Loucy (cell line): Measurements from ENCODE around the gene ZDHHC11.

ENCODE experiments used
- H2AFZ ChIP-seq: fragments of 200-600 bp; sonication (generic); 2 replicates; pipeline ENCODE4 v1.6.0; 2016; ENCODE audit warnings: antibody characterized with exemption, mild to moderate bottlenecking, low read length, moderate library complexity
- H3F3A ChIP-seq: fragments of 200-600 bp; 2 replicates; pipeline ENCODE4 v1.6.0; 2016; ENCODE audit warnings: antibody characterized with exemption, low read depth, mild to moderate bottlenecking
- H3K27me3 ChIP-seq: fragments of 200-600 bp; sonication (generic); 2 replicates; pipeline ENCODE4 v1.6.1; 2014; ENCODE audit warnings: low read length, mild to moderate bottlenecking; ENCODE audit not compliant: insufficient read depth, poor library complexity, severe bottlenecking
- H3K36me3 ChIP-seq: fragments of 200-600 bp; sonication (generic); 2 replicates; pipeline ENCODE4 v1.6.1; 2016; ENCODE audit warnings: low read length; ENCODE audit not compliant: insufficient read depth
- H3K4me1 ChIP-seq: fragments of 200-600 bp; sonication (generic); 2 replicates; pipeline ENCODE4 v1.5.1; 2014; ENCODE audit warnings: low read length, mild to moderate bottlenecking; ENCODE audit not compliant: insufficient read depth, poor library complexity, severe bottlenecking
- H3K4me2 ChIP-seq: fragments of 200-600 bp; sonication (generic); 2 replicates; pipeline ENCODE4 v1.6.0; 2014; ENCODE audit warnings: antibody characterized with exemption, low read length, low read depth, mild to moderate bottlenecking; ENCODE audit not compliant: poor library complexity, severe bottlenecking
- H3K4me3 ChIP-seq: fragments of 200-600 bp; sonication (generic); 2 replicates; pipeline ENCODE4 v1.5.1; 2014; ENCODE audit warnings: low read length, mild to moderate bottlenecking, mixed read lengths; ENCODE audit not compliant: poor library complexity, severe bottlenecking
- H3K79me2 ChIP-seq: fragments of 200-600 bp; sonication (generic); 2 replicates; pipeline ENCODE4 v1.6.1; 2014; ENCODE audit warnings: low read length; ENCODE audit not compliant: insufficient read depth
- H3K9ac ChIP-seq: fragments of 200-600 bp; sonication (generic); 2 replicates; pipeline ENCODE4 v1.6.0; 2014; ENCODE audit warnings: mild to moderate bottlenecking, low read depth, low read length, moderate library complexity; ENCODE audit not compliant: poor library complexity, severe bottlenecking
- H3K9me2 ChIP-seq: fragments of 200-600 bp; sonication (generic); replicated peaks from 2 replicates; pipeline ENCODE4 v1.6.1; 2016; ENCODE audit warnings: low read depth, low read length, mixed read lengths
- H3K9me3 ChIP-seq: fragments of 200-600 bp; sonication (generic); 2 replicates; pipeline ENCODE4 v1.6.1; 2014; ENCODE audit warnings: mild to moderate bottlenecking, antibody characterized with exemption, low read length, low read depth; ENCODE audit not compliant: insufficient read depth
- H4K20me1 ChIP-seq: fragments of 200-600 bp; sonication (generic); 2 replicates; pipeline ENCODE4 v1.6.0; 2014; ENCODE audit warnings: antibody characterized with exemption, low read length, mild to moderate bottlenecking; ENCODE audit not compliant: insufficient read depth, poor library complexity, severe bottlenecking
- EZH2phosphoT487 ChIP-seq: fragments of 200-600 bp; IDR thresholded peaks from 2 replicates; pipeline ENCODE4 v1.6.1; 2018; ENCODE audit warnings: antibody characterized with exemption, mild to moderate bottlenecking, moderate library complexity, borderline replicate concordance
- TF ChIP-seq, protein P1 (sequence below): fragments of 200-600 bp; sonication (generic); conservative IDR thresholded peaks from 2 replicates; pipeline ENCODE4 v1.5.1; 2014; ENCODE audit warnings: mild to moderate bottlenecking, antibody characterized with exemption, low read length

ZDHHC11 gene

DNA sequence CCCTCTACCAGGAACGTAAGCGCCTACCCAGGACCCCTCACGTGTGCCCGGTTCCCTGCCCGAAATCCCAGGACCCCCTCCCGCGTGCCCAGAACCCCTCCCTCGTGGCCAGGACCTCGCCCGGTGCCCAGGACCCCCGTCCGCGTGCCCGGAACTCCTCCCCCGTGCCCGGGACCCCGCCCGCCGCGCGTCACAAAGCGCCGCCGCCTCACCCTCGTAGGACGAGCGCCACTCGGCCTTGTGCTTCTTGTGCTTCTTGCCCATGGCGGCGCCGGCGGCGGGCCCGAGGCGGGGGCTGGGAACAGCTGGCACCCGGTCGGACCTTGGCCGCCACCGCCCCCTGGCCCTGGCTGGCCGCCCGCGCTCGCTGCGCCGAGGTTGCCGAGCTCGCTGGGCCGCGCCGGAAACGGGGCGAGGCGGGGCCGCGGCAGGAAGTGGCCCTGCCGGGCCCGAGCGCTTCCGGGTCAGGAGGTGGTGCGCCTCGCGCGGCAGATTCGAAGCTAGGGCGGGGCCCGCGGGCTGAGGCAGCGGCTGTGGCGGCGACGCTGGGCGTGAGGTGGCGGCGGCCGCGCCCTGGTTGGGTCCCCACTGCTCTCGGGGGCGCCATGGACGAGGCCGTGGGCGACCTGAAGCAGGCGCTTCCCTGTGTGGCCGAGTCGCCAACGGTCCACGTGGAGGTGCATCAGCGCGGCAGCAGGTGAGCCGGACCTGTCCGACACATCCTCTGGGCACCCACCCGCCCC lies 41.8 kb upstream of the ZDHHC11 start, which contains the start of the genes BRD9 and TRIP13:
BRD9 (minus strand) TSS at position 408 of the 743 bp plus-strand sequence; CDS start at position 264, 144 bp downstream.
TRIP13 (plus strand) TSS at position 491 of the 743 bp plus-strand sequence; CDS start at position 606, 115 bp downstream.
- TF ChIP-seq EZH2phosphoT487: no peak
- TF ChIP-seq, protein P1, sequence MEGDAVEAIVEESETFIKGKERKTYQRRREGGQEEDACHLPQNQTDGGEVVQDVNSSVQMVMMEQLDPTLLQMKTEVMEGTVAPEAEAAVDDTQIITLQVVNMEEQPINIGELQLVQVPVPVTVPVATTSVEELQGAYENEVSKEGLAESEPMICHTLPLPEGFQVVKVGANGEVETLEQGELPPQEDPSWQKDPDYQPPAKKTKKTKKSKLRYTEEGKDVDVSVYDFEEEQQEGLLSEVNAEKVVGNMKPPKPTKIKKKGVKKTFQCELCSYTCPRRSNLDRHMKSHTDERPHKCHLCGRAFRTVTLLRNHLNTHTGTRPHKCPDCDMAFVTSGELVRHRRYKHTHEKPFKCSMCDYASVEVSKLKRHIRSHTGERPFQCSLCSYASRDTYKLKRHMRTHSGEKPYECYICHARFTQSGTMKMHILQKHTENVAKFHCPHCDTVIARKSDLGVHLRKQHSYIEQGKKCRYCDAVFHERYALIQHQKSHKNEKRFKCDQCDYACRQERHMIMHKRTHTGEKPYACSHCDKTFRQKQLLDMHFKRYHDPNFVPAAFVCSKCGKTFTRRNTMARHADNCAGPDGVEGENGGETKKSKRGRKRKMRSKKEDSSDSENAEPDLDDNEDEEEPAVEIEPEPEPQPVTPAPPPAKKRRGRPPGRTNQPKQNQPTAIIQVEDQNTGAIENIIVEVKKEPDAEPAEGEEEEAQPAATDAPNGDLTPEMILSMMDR: no peak
- Histone ChIP-seq H3K9ac (peak within 1 kb of the TSS; percentile 97), H3F3A (no peaks in the 10 kb centered on the region), H3K4me3 (peak within 1 kb of the TSS; percentile 99), H3K36me3 (peaks cover 18% of the 10 kb centered on the region; the same call in 1 of the 2 replicates), H3K27me3 (no peaks in the 10 kb centered on the region), H3K4me1 (peaks cover 61% of the 10 kb centered on the region), H4K20me1 (peaks cover 9% of the 10 kb centered on the region), H3K9me3 (no peaks in the 10 kb centered on the region), H3K4me2 (peak within 1 kb of the TSS; percentile 100), H2AFZ (peak within 1 kb of the TSS; percentile 85), H3K79me2 (peaks cover 70% of the 10 kb centered on the region), H3K9me2 (no peaks in the 10 kb centered on the region)

DNA sequence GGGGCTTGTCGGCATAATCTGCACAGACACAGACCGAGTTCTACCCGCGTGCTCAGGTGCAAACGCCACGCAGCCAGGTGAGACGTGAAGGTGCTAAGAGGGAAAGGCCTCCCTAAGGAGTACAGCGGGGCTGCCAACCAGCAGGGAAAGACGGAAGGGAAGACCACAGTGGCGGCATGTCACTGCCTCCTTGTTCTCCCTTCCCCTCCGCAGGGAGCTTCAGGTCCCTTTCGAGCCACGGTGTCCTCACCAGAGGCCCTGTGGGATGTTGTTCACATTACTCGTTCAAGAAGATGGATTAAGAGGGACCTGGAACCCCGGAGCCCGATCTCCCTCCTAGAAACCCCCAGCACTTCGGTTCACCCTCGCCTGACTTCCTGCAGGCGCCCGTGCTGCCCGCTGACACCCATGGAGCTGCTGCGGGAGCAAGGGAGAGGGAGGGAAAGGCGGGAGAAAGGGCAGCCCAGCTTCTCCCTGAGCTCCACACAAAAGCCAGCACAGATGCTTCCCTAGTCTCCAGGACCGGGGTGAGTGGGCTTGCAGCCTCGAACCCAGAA lies 41.1 kb upstream of the ZDHHC11 start:
- Histone ChIP-seq H3K4me2 (peak overlapping the region; percentile 100), H3K4me1 (peaks cover 61% of the 10 kb centered on the region), H4K20me1 (peaks cover 9% of the 10 kb centered on the region), H3K9me3 (no peaks in the 10 kb centered on the region), H3K27me3 (no peaks in the 10 kb centered on the region), H3K9me2 (no peaks in the 10 kb centered on the region), H3K9ac (peak overlapping the region; percentile 97), H3K36me3 (peaks cover 25% of the 10 kb centered on the region; the same call in 1 of the 2 replicates), H2AFZ (peak overlapping the region; percentile 85), H3F3A (no peaks in the 10 kb centered on the region), H3K79me2 (peaks cover 70% of the 10 kb centered on the region), H3K4me3 (peak overlapping the region; percentile 99)
- TF ChIP-seq EZH2phosphoT487: no peak
- TF ChIP-seq, protein P1: no peak

DNA sequence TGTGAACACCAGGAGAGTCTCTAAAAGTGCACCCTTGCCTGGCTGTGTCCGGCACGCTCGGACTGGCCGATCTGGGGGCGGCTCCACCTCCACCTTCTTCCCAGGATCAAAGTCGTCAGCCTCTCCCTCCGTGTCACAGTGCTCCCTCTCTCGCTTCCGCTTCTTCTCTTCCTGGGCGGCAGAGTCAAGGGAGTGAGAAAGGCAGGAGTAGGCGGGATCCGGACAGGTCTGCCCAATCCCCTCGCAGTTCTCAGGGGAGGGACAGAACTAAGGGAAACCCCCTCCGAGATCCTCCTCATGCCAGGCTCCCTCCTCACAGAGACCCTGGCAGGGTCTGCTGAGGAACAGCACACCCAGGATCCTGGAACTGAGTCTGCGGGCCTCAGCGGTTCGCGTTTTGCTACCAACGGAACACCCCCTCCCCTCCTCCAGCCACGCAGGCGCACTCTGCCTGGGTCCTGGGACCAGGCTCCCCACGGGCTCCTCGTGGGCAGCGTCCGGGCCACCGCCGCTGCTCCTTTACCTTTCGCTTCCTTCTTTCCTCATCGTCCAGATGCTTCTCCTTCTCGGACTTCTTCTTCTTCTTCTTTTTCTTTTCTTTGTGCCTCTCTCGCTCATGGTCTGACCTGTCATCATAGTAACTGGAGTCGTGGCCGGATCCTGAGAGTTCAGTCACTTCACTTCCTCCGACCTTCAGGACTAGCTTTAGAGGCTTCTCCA lies 40.5 kb upstream of the ZDHHC11 start:
- Histone ChIP-seq H3K79me2 (peaks cover 70% of the 10 kb centered on the region), H3K4me2 (peak overlapping the region; percentile 100), H3K4me3 (peak overlapping the region; percentile 99), H2AFZ (no peak overlapping the region), H3F3A (no peaks in the 10 kb centered on the region), H3K4me1 (peaks cover 61% of the 10 kb centered on the region), H3K9me3 (no peaks in the 10 kb centered on the region), H4K20me1 (peaks cover 9% of the 10 kb centered on the region), H3K36me3 (peaks cover 31% of the 10 kb centered on the region; the same call in 1 of the 2 replicates), H3K9me2 (no peaks in the 10 kb centered on the region), H3K9ac (peak overlapping the region; percentile 97), H3K27me3 (no peaks in the 10 kb centered on the region)
- TF ChIP-seq, protein P1: no peak
- TF ChIP-seq EZH2phosphoT487: no peak
